HG02981 (cell line): ENCODE data around the gene RET.
"Not testable (repeated sequence)": the region's sequence is repeated elsewhere in the genome, so short reads cannot be mapped to it uniquely, and the experiment has no call there.

ENCODE experiments used
- ATAC-seq: cut with Tn5 transposase; IDR thresholded peaks from one replicate; pipeline ENCODE4 v1.9.1; 2021; ENCODE audit warnings: mild to moderate bottlenecking, moderate library complexity; ENCODE audit not compliant: unreplicated experiment

Gene RET

DNA sequence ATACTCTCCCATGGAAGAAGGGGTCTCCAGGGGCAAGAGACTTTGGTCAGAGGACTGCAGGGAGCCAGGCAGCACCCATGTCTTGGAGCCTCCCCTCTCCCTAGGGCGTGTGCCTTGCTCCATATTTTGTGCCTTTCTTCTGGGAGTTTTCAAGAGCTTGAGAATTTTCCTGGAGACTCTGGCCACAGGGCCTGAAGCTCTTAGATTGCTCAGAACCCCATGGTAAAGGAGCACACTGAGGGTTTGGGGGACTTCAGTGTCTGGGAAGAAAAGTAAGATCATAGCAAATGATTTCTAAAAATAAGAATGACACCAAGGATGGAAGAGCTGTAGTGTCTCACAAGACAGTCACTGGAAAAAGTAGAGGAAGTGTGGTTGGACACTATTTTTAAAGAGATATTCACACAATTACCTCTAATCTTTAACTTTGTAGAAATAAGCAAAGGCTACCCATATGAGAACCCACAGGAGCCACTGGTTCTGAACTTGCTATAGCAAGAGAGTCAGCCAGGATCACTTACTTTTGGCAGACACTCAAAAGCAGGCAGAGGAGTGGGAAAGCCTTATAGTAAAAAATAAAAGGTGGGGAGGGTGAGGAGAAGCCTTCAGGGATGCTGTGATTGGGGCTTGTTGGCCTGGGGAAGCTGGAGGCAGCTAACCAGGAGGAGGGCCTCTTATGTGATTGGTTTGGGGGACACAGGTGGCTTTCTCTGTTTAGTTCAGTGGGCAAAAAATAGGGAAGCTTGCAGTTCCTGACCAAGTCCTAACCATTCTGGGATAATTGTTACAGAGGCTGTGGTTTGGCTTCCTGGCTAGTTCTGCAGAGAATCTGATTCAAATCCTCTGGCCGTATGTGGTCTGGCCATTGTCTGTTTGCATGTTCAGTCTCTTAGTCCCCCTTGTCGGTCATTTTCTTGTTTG, 56.3 kb downstream of the RET start:
- no peak for ATAC-seq

DNA sequence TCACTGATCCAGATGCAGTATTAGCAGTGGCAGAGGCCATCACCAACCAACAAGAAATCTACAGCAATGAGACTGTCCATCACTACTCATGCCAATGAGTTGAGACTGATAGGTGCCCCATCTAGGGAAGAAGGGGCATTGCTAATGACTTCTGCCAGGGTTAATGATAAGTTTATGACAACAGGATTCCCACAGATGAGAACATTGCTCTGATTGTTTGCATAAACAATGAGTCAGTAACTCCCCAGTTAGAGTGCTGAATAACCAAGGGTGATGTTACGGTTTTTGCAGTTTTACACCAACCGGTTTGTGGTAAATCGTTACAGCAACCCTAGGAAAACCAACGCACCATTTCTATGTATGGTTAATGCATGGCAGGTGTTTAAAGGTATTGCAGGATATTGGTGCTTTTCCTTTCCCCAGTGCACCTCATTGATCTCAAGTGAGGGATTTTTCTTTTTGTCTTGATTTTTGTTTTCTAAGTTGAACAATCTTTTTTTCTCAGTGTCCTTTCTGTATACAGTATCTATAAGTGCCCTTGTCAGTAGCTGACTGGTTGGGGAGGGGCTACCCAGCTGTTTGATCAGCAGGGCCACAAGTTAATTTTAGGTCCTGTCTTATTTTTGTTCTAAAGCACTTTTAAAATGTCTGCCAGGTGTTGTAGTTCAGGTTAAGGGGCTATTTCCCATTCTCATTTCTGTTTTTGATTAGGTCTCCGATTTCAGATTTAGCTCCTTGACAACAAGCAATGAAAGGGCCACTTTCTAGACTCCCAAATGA, 57.4 kb downstream of the RET start:
- no peak for ATAC-seq

- ATAC-seq = no peak
Observed at GRCh38 chr10:43135064-43135463, 58.2 kb downstream of the RET start.

- ATAC-seq = no peak
Observed at GRCh38 chr10:43135656-43136055, 58.8 kb downstream of the RET start.

GRCh38 chr10:43136432-43136831, 59.6 kb downstream of the RET start:
- no peak for ATAC-seq

- no peak for ATAC-seq
Observed at GRCh38 chr10:43136995-43137716, 60.3 kb downstream of the RET start.

DNA sequence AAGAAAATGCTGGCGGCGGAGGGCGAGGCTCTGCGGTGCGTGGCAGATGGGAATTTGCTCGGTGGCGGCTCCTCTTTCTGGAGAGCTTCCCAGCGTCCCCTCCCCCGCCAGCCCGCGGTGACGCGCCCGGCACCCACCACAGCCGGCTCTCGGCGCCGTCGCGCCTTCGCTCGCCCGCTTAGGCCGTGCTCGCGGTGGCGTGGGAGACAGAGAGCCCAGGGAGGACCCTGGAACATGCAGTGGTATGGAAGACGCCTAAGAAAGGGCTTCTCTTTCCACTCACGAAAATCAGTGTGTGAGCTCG, 60.8 kb downstream of the RET start:
- peak; percentile 8 for ATAC-seq

DNA sequence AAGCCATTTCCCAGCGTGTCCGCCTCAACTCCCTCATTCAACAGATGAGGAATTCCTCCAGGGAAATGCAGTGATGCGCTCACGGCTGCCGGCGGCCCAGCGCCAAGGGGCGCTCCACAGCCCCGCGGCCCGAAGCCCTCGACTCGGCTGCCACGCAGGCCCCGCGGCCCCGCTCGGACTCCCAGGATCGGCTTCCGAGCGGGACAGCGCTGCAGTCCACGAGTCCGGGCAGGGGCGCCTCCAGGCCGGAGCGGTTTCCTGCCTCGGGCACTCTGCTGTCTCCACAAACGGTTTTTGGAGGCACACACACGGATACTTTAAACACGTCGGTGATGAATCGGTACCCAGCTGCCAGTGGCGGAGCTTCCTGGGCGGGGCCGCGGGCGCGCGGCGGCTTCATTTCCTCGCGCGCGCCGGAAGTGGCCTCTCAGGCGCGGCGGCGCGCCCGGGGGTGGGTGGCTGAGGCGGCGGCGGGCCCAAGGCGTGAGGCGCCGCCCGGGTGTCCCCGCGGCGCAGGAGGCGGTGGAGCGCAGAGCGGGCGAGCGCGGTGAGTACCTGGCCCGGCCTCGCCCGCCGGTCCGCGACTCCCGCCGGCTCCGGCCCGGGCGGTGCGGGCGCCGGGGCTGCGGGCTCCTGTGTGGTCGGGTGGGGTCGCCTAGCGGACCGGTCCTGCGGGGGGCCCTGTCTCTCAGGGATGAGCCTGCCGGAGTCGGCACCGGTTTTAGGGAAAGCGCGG, 61.3 kb downstream of the RET start, which contains the start of gene CSGALNACT2:
Gene CSGALNACT2, plus strand, starts transcription at position 425 of the 736 bp plus-strand sequence. CDS start 16,705 bp downstream, outside the sequence.
- ATAC-seq = peak; percentile 64

GRCh38 chr10:43138757-43139241, 61.9 kb downstream of the RET start:
- peak; percentile 31 for ATAC-seq

- no peak for ATAC-seq
Observed at GRCh38 chr10:43141421-43141820, 64.6 kb downstream of the RET start.

- no peak for ATAC-seq
Observed at GRCh38 chr10:43145311-43145710, 68.4 kb downstream of the RET start.

DNA sequence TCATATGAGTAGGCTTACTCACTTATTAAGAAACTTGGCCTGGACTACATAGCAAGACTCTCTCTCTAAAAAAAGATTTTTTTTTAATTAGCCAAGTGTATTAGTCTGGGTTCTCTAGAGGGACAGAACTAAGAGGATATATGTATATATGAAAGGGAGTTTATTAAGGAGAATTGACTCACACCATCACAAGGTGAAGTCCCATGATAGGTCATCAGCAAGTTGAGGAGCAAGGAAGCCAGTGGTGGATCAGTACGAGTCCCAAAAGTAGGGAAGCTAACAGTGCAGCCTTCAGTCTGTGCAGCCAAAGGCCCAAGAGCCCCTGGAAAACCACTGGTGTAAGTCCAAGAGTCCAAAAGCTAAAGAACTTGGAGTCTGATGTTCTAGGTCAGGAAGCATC, 69.1 kb downstream of the RET start:
- ATAC-seq = not testable (repeated sequence)

DNA sequence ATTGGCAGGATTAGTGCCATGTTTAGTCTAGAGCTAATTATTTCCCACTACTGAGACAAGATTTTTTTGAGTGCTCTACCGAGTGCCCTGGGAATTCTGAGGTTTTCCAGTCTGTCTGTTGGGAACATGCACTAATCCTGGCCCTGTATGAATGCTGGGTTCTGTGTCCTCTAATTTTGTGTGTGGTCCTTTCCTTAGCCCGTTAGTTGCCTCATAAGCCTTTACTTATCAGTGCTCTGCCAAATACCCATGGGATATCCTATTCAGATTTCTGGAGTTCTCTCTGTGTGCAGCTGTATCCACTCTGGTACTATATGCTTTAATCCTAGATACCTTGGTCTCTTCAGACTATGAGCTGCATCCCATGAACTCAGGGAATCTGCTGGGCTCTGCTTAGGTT, 74.5 kb downstream of the RET start:
- ATAC-seq = no peak

- ATAC-seq = no peak
Observed at GRCh38 chr10:43153901-43154300, 77.0 kb downstream of the RET start.

- ATAC-seq = no peak
Observed at GRCh38 chr10:43155221-43155620, 78.4 kb downstream of the RET start.

DNA sequence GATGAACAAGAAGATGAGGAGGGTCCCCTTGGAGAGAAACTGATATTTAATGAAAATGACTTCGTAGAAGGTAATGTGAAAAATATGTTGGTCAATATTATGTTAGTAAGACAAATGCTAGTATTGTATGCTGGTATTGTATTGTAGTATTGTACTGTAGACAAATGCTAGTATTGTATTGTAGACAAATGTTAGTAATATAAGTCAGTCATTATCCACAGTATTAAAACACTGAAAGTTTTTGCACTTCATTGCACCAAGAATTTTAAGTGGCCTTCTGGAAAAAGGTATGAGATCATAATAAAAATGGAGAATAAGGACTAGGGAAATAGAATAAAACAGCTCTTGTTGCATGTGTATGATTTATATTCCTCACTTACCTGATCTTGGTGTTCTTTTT, 78.9 kb downstream of the RET start:
- ATAC-seq = no peak

DNA sequence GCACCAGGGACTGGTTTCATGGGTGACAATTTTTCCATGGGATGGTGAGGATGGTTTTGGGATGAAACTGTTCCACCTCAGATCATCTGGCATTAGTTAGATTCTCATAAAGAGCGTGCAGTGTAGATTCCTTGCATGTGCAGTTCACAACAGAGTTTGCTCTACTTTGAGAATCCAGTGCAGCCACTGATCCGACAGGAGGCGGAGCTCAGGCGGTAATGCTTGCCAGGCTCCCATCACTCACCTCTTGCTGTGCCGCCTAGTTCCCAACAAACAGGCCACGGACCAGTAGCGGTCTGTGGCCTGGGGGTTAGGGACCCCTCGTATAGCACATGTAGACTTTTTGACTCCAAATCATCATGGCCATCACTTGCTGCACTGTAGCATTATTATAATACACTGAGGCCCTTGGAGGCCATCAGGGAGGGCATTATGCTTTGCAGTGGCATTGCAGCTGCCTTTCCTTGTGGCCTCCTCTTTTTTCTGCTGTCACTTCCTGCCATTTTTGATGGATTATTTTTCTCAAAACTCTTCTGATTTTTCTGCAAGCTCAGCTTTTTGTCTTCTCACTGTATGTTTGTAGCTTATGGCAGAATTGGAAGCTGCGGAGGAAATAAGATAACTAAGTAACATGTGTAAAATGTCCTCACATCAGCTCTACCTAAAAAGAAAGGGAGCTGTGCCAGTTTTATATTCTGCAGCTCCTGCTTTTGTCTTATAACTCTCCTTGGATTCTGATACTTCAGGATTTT, 79.9 kb downstream of the RET start:
- no peak for ATAC-seq

GRCh38 chr10:43158636-43159035, 81.8 kb downstream of the RET start:
- ATAC-seq = no peak

GRCh38 chr10:43160046-43160920, 83.4 kb downstream of the RET start:
- ATAC-seq = peak; percentile 62
